Ascending aorta (tissue), 2 donors: ENCODE data around the gene SMC6. TPM values are rescaled to one million over a fixed set of nuclear protein-coding genes. Genes with fewer than 3 reads are reported as not detected.

ENCODE experiments used
- DNase-seq, 2 donors: peaks; one replicate each; pipeline ENCODE4 v3.0.0-alpha.2; 2019; ENCODE audit warnings: low spot score in 2 of 2
- H3K27ac ChIP-seq, 2 donors: fragments of 200-600 bp; sonication (generic); one replicate each; pipeline ENCODE4 v1.5.1; 2016 to 2017; ENCODE audit warnings: mild to moderate bottlenecking in 1 of 2
- H3K27me3 ChIP-seq: fragments of 200-600 bp; sonication (generic); one replicate; pipeline ENCODE4 v1.5.1; 2017
- H3K36me3 ChIP-seq, 2 donors: fragments of 200-600 bp; sonication (generic); one replicate each; pipeline ENCODE4 v1.5.1; 2016
- H3K4me1 ChIP-seq, 2 donors: fragments of 200-600 bp; sonication (generic); one replicate each; pipeline ENCODE4 v1.5.1; 2016 to 2017; ENCODE audit warnings: mild to moderate bottlenecking in 1 of 2
- H3K4me3 ChIP-seq, 2 donors: fragments of 200-600 bp; sonication (generic); one replicate each; pipeline ENCODE4 v1.5.1; 2016 to 2017; ENCODE audit warnings: mild to moderate bottlenecking in 1 of 2
- H3K9me3 ChIP-seq, 2 donors: fragments of 200-600 bp; sonication (generic); one replicate each; pipeline ENCODE4 v1.5.1; 2016
- CTCF ChIP-seq, 3 experiments: fragments of 200-600 bp in 2 of 3; fragments of 450-650 bp in 1 of 3; sonication (generic) in 2 of 3; IDR thresholded peaks; one replicate each; pipeline ENCODE4 v1.5.1; 2016 to 2019; ENCODE audit warnings: antibody characterized with exemption in 3 of 3, mild to moderate bottlenecking in 1 of 3, moderate library complexity in 1 of 3
- intact Hi-C: fragments of 100-400 bp; cut with DNase I; formaldehyde crosslinking; loops from one replicate; pipeline ENCODE4 v1.15.1; 2023
- total RNA-seq: library from RNA; depleted of rRNA; stranded (reverse); fragments of >200 nt; gene quantifications from one replicate; pipeline ENCODE4 v1.1.0, GENCODE V29; 2016

The SMC6 gene
- total RNA-seq, 1 donor from 2014 or later = 6.2 TPM

GRCh38 chr2:17740203-17740602 is 13.4 kb downstream of the SMC6 start:
- intact Hi-C loops = no loop called here
- Histone ChIP-seq H3K27me3 (no peaks in the 10 kb centered on the region), H3K36me3 (peaks cover 10 to 31% of the 10 kb centered on the region in 2 donors), H3K4me3 (no peak overlapping the region), H3K4me1 (no peaks in the 10 kb centered on the region), H3K27ac (no peak overlapping the region), H3K9me3 (no peaks in the 10 kb centered on the region)
- TF ChIP-seq CTCF (IDR thresholded peaks at IDR 0.05) = no peak
- no peak for DNase-seq

- DNase-seq = no peak
- Histone ChIP-seq H3K36me3 (peaks cover 16 to 45% of the 10 kb centered on the region in 2 donors), H3K9me3 (no peaks in the 10 kb centered on the region), H3K4me3 (no peak overlapping the region), H3K4me1 (no peaks in the 10 kb centered on the region), H3K27ac (no peak overlapping the region), H3K27me3 (no peaks in the 10 kb centered on the region)
- intact Hi-C loops = no loop called here
- TF ChIP-seq CTCF (IDR thresholded peaks at IDR 0.05) = no peak
Observed at GRCh38 chr2:17736989-17737388, 16.6 kb downstream of the SMC6 start.

- Histone ChIP-seq H3K27me3 (no peaks in the 10 kb centered on the region), H3K36me3 (peaks cover 16 to 54% of the 10 kb centered on the region in 2 donors), H3K4me3 (no peak overlapping the region), H3K27ac (no peak overlapping the region), H3K9me3 (no peaks in the 10 kb centered on the region), H3K4me1 (no peaks in the 10 kb centered on the region)
- intact Hi-C loops = no loop called here
- no peak for DNase-seq
- TF ChIP-seq CTCF (IDR thresholded peaks at IDR 0.05) = no peak
Observed at GRCh38 chr2:17735864-17736263, 17.7 kb downstream of the SMC6 start.

GRCh38 chr2:17733599-17733998 is 20.0 kb downstream of the SMC6 start:
- Histone ChIP-seq H3K4me3 (no peak overlapping the region), H3K27me3 (no peaks in the 10 kb centered on the region), H3K27ac (no peak overlapping the region), H3K4me1 (no peaks in the 10 kb centered on the region), H3K9me3 (no peaks in the 10 kb centered on the region), H3K36me3 (peaks cover 19 to 64% of the 10 kb centered on the region in 2 donors)
- no peak for DNase-seq
- intact Hi-C loops = no loop called here
- TF ChIP-seq CTCF (IDR thresholded peaks at IDR 0.05) = no peak

- DNase-seq = no peak
- no peaks in the 10 kb centered on the region for H3K4me1 ChIP-seq
- peaks cover 15 to 42% of the 10 kb centered on the region in 2 donors for H3K36me3 ChIP-seq
- no peak overlapping the region for H3K27ac ChIP-seq
- H3K4me3 ChIP-seq = no peak overlapping the region
- H3K27me3 ChIP-seq = no peaks in the 10 kb centered on the region
- TF ChIP-seq CTCF (IDR thresholded peaks at IDR 0.05) = no peak
- H3K9me3 ChIP-seq = no peaks in the 10 kb centered on the region
- intact Hi-C loops = no loop called here
Observed at GRCh38 chr2:17729880-17730279, 23.7 kb downstream of the SMC6 start.

GRCh38 chr2:17728210-17728609 is 25.4 kb downstream of the SMC6 start:
- peaks cover 16 to 40% of the 10 kb centered on the region in 2 donors for H3K36me3 ChIP-seq
- no peak for TF ChIP-seq CTCF (IDR thresholded peaks at IDR 0.05)
- intact Hi-C loops = no loop called here

More at GRCh38 chr2:17728210-17728609, 25.4 kb downstream of the SMC6 start:
- Histone ChIP-seq H3K4me1 (no peaks in the 10 kb centered on the region), H3K9me3 (no peaks in the 10 kb centered on the region), H3K27ac (no peak overlapping the region), H3K4me3 (no peak overlapping the region), H3K27me3 (no peaks in the 10 kb centered on the region)
- no peak for DNase-seq
